ENCODE data around the gene DIAPH1.

DIAPH1 gene

DNA sequence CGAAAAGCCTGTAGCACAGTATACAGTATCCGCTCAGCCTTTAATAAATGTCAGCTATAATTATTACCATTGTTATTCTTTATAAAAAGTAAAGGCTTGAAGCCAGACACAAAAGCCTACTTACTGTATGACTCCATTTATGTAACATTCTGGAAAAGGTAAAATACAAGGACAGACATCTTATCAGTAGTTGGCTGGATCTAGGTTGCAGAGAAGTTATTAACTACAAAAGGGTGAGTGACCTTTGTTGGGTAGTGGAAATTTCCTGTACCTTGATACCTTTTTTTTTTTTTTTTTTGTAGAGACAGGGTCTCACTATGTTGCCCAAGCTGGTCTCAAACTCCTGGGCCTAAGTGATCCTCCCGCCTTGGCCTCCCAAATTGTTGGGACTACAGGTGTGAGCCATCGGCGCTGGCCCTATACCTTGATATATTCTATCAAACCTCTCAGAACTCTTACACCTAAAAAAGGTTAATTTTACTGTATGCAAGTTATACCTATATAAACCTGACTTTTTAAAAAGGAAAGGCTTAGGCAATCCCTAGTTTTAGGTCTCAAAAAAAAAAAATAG is 11.9 kb upstream of the DIAPH1 start:
- no peak for TF ChIP-seq CTCF (IDR thresholded peaks at IDR 0.05; ENCODE audit: low read depth, low read length, missing control alignments)
- H3K4me3 ChIP-seq (replicated peaks; ENCODE audit: low read depth, low read length), result no peak overlapping the region
- no peak for DNase-seq (ENCODE audit: extremely low read depth, low read depth)

GRCh38 chr5:141628175-141628788 is 9.5 kb upstream of the DIAPH1 start:
- TF ChIP-seq CTCF (IDR thresholded peaks at IDR 0.05; ENCODE audit: low read depth, low read length, missing control alignments), result no peak
- no peak for DNase-seq (ENCODE audit: extremely low read depth, low read depth)
- H3K4me3 ChIP-seq (replicated peaks; ENCODE audit: low read depth, low read length), result no peak overlapping the region

DNA sequence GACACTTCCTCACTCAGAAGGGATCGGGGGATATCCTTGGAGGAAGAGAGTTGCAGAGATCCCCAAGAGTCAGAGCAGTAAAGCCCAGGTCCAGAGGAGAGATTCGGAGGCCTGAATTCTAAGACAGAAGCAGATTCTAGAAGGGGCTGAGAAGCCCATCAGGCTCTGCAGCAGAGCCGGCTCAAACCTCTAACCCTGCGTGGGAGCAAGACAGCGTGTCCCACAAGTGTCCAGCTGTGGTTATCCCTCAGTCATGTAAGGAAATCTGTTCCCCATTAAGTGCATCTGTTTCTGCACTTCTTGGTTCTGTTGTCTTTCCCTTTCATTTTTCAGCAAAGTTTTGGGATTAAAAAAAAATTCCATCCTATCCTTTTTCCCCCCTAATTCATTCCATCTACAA is 4.8 kb upstream of the DIAPH1 start:
- no peak for DNase-seq (ENCODE audit: extremely low read depth, low read depth)
- TF ChIP-seq CTCF (IDR thresholded peaks at IDR 0.05; ENCODE audit: low read depth, low read length, missing control alignments), result no peak
- H3K4me3 ChIP-seq (replicated peaks; ENCODE audit: low read depth, low read length), result no peak overlapping the region

GRCh38 chr5:141623186-141623585 is 4.4 kb upstream of the DIAPH1 start:
- no peak overlapping the region for H3K4me3 ChIP-seq (replicated peaks; ENCODE audit: low read depth, low read length)
- TF ChIP-seq CTCF (IDR thresholded peaks at IDR 0.05; ENCODE audit: low read depth, low read length, missing control alignments), result no peak
- DNase-seq (ENCODE audit: extremely low read depth, low read depth), result no peak

- peak overlapping the region; percentile 74 for H3K4me3 ChIP-seq (replicated peaks; ENCODE audit: low read depth, low read length)
- no peak for TF ChIP-seq CTCF (IDR thresholded peaks at IDR 0.05; ENCODE audit: low read depth, low read length, missing control alignments)
- DNase-seq (ENCODE audit: extremely low read depth, low read depth), result no peak
These were observed 583 bp downstream of the DIAPH1 start for GRCh38 chr5:141618030-141618803.

DNA sequence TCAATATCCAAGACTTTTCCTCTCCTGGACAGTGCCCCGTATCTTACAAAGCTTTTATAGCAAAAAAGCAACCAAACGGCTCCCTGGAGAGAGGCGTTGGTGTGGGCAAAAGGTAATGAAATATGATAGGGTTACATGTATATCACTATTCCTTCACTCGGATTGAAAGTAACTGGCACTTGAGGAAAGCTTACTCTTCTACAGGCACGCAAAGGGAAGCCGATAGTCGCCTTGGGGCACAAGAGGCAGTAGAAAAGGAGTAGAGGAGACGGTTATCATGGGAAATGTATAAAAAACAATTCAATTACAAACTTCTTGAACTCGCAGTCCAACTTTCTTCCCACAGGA is 1.1 kb downstream of the DIAPH1 start:
- H3K4me3 ChIP-seq (replicated peaks; ENCODE audit: low read depth, low read length), result peak overlapping the region; percentile 74
- no peak for TF ChIP-seq CTCF (IDR thresholded peaks at IDR 0.05; ENCODE audit: low read depth, low read length, missing control alignments)
- no peak for DNase-seq (ENCODE audit: extremely low read depth, low read depth)

Data from HFF-Myc (cell line).